IPS-15b (cell line): ENCODE data around the gene CDC42.

Experiments
- H3K27me3 ChIP-seq: one replicate; pipeline ENCODE4 v1.6.1; 2013; ENCODE audit warnings: low read length; ENCODE audit not compliant: control insufficient read depth, insufficient read depth
- H3K36me3 ChIP-seq: one replicate; pipeline ENCODE4 v1.6.1; 2013; ENCODE audit warnings: low read length; ENCODE audit not compliant: control insufficient read depth, insufficient read depth
- H3K4me1 ChIP-seq: one replicate; pipeline ENCODE4 v1.6.1; 2013; ENCODE audit warnings: mild to moderate bottlenecking, low read length; ENCODE audit not compliant: control insufficient read depth, insufficient read depth
- H3K4me3 ChIP-seq: one replicate; pipeline ENCODE4 v1.5.1; 2013; ENCODE audit warnings: low read depth, low read length
- H3K9ac ChIP-seq: one replicate; pipeline ENCODE4 v1.6.1; 2013; ENCODE audit warnings: low read depth, mild to moderate bottlenecking, low read length
- H3K9me3 ChIP-seq: one replicate; pipeline ENCODE4 v1.6.1; 2013; ENCODE audit warnings: mild to moderate bottlenecking, low read length; ENCODE audit not compliant: control insufficient read depth, insufficient read depth

CDC42 gene

DNA sequence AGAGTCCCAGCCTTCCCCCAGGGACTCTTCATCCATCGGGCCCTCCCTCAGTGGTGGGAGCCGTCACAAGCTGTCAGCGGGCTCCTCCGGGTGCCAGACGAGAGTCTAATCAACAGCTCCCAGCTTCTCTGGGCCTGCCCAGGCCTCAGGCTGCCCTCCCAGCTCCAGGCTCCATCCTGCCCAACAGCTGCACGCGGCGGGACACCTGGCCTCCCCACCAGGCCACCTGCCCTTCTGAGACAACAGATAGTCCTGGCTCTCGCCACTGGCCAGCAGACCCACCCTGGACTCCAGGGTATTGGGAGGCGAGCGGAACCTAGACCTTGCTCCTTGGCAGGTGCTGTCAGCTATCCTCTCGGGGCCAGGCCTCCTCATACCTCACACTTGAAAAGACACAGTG, 87.3 kb downstream of the CDC42 start:
- peaks cover 14% of the 10 kb centered on the region for H3K4me1 ChIP-seq
- peaks cover 26% of the 10 kb centered on the region for H3K27me3 ChIP-seq
- no peak overlapping the region for H3K4me3 ChIP-seq
- H3K36me3 ChIP-seq: no peaks in the 10 kb centered on the region
- H3K9ac ChIP-seq: no peak overlapping the region
- H3K9me3 ChIP-seq: no peaks in the 10 kb centered on the region
